KMS-11 (cell line): Measurements from ENCODE around the gene BST1.

Experiments used
- H2AFZ ChIP-seq: fragments of 200-600 bp; sonication (generic); 2 replicates; pipeline ENCODE4 v1.6.1; 2016; ENCODE audit warnings: antibody characterized with exemption, mixed run types, low read depth
- H3K27ac ChIP-seq: fragments of 200-600 bp; sonication (generic); 2 replicates; pipeline ENCODE4 v1.6.1; 2016; ENCODE audit warnings: mild to moderate bottlenecking, mixed run types
- H3K27me3 ChIP-seq: fragments of 200-600 bp; sonication (generic); 2 replicates; pipeline ENCODE4 v1.6.1; 2017; ENCODE audit warnings: mild to moderate bottlenecking, low read depth, mixed run types, moderate library complexity; ENCODE audit not compliant: insufficient read depth
- H3K36me3 ChIP-seq: fragments of 200-600 bp; sonication (generic); 2 replicates; pipeline ENCODE4 v1.6.1; 2017; ENCODE audit warnings: mild to moderate bottlenecking, mixed run types; ENCODE audit not compliant: insufficient read depth
- H3K4me1 ChIP-seq: fragments of 200-600 bp; sonication (generic); 2 replicates; pipeline ENCODE4 v1.6.1; 2016; ENCODE audit warnings: mild to moderate bottlenecking, low read depth, mixed run types; ENCODE audit not compliant: poor library complexity, severe bottlenecking
- H3K4me2 ChIP-seq: fragments of 200-600 bp; sonication (generic); 2 replicates; pipeline ENCODE4 v1.7.0; 2016; ENCODE audit warnings: mild to moderate bottlenecking, mixed run types
- H3K4me3 ChIP-seq: fragments of 200-600 bp; sonication (generic); IDR thresholded peaks from 2 replicates; pipeline ENCODE4 v1.6.1; 2017; ENCODE audit warnings: low read depth, low read length, mixed read lengths; ENCODE audit not compliant: insufficient read depth
- H3K79me2 ChIP-seq: fragments of 200-600 bp; sonication (generic); 2 replicates; pipeline ENCODE4 v1.6.1; 2016; ENCODE audit warnings: low read depth, mixed run types; ENCODE audit not compliant: insufficient read depth
- H3K9ac ChIP-seq: fragments of 200-600 bp; sonication (generic); 2 replicates; pipeline ENCODE4 v1.6.1; 2016; ENCODE audit warnings: mild to moderate bottlenecking, mixed run types
- H4K20me1 ChIP-seq: fragments of 200-600 bp; sonication (generic); 2 replicates; pipeline ENCODE4 v1.6.1; 2016; ENCODE audit warnings: mild to moderate bottlenecking, mixed run types; ENCODE audit not compliant: insufficient read depth
- CTCF ChIP-seq: fragments of 200-600 bp; sonication (generic); conservative IDR thresholded peaks from 2 replicates; pipeline ENCODE4 v1.6.1; 2017; ENCODE audit warnings: low read depth, mild to moderate bottlenecking, antibody characterized with exemption, low read length, moderate library complexity, mixed read lengths

Gene BST1

DNA sequence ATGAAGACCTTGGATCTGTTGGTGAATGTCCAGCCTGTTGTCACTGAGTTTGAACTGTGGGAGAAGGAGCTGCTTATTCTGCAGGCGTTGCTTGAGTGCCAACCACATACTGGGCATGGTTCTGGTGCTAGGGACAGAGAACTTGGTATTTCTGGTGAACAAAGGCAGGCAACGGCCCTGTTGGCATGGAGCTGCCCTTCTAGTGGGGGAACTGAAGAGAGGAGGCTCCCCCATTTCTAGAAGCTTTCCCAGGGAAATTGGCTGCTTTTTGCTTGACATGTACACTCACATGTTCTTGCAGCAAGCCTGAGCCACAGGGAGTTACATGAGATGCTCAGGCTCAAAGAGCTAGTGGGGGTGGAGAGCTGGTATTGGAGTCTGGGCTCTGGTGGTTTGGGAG is 66.3 kb downstream of the BST1 start:
- Histone ChIP-seq H3K27me3 (no peaks in the 10 kb centered on the region), H3K79me2 (no peaks in the 10 kb centered on the region), H3K9ac (no peak overlapping the region), H3K4me3 (no peak overlapping the region), H3K27ac (no peak overlapping the region), H3K4me1 (peaks cover 81% of the 10 kb centered on the region), H3K36me3 (no peaks in the 10 kb centered on the region), H4K20me1 (no peaks in the 10 kb centered on the region), H3K4me2 (no peak overlapping the region), H2AFZ (no peak overlapping the region)
- TF ChIP-seq CTCF = no peak

GRCh38 chr4:15771216-15772058 is 68.6 kb downstream of the BST1 start:
- Histone ChIP-seq H3K4me1 (peaks cover 61% of the 10 kb centered on the region), H3K4me2 (peak overlapping the region; percentile 67), H4K20me1 (no peaks in the 10 kb centered on the region), H2AFZ (no peak overlapping the region), H3K36me3 (no peaks in the 10 kb centered on the region), H3K27me3 (no peaks in the 10 kb centered on the region; the same call in 1 of the 2 replicates), H3K4me3 (no peak overlapping the region), H3K79me2 (no peaks in the 10 kb centered on the region), H3K9ac (no peak overlapping the region; the same call in 1 of the 2 replicates), H3K27ac (peak overlapping the region; percentile 49)
- TF ChIP-seq CTCF = no peak

GRCh38 chr4:15774020-15774420 is 71.2 kb downstream of the BST1 start:
- no peak overlapping the region for H3K4me3 ChIP-seq
- no peaks in the 10 kb centered on the region for H3K79me2 ChIP-seq
- H3K4me2 ChIP-seq = no peak overlapping the region
- no peak overlapping the region for H3K27ac ChIP-seq
- H2AFZ ChIP-seq = no peak overlapping the region
- no peaks in the 10 kb centered on the region for H3K36me3 ChIP-seq
- no peak for TF ChIP-seq CTCF
- H4K20me1 ChIP-seq = no peaks in the 10 kb centered on the region
- no peaks in the 10 kb centered on the region; the same call in 1 of the 2 replicates for H3K27me3 ChIP-seq
- peaks cover 53% of the 10 kb centered on the region for H3K4me1 ChIP-seq
- H3K9ac ChIP-seq = no peak overlapping the region

- Histone ChIP-seq H3K27ac (no peak overlapping the region), H3K79me2 (no peaks in the 10 kb centered on the region), H3K4me2 (no peak overlapping the region), H3K4me3 (no peak overlapping the region), H2AFZ (no peak overlapping the region), H3K9ac (no peak overlapping the region), H3K27me3 (peaks cover 3% of the 10 kb centered on the region; the same call in 1 of the 2 replicates), H3K4me1 (peaks cover 49% of the 10 kb centered on the region), H3K36me3 (no peaks in the 10 kb centered on the region), H4K20me1 (no peaks in the 10 kb centered on the region)
- no peak for TF ChIP-seq CTCF
Observed at GRCh38 chr4:15776871-15777648, 74.2 kb downstream of the BST1 start.
